ENCODE data around the gene RBMS3.

GRCh38 chr3:29279286-29279685 lies 1.6 kb upstream of the RBMS3 start:
- no peak for TF ChIP-seq CTCF (IDR thresholded peaks at IDR 0.05)
- no peak for TF ChIP-seq POLR2A (IDR thresholded peaks at IDR 0.05)
- TF ChIP-seq POLR2AphosphoS5 (IDR thresholded peaks at IDR 0.05) = no peak

Measured in upper lobe of left lung (tissue), 4 donors.